Osteocyte (in vitro differentiated cells): ENCODE results near the gene NELFCD. TPM values are rescaled to one million over a fixed set of nuclear protein-coding genes. Genes with fewer than 3 reads are reported as not detected.
"Not testable (repeated sequence)": the region's sequence is repeated elsewhere in the genome, so short reads cannot be mapped to it uniquely, and the experiment has no call there.

Source experiments
- DNase-seq: peaks from one replicate; pipeline ENCODE4 v3.0.0; 2021; ENCODE audit warnings: mixed read lengths; ENCODE audit not compliant: unreplicated experiment; ENCODE audit errors: extremely low spot score
- H3K27ac Mint-ChIP-seq: one replicate; pipeline ENCODE4 v1.8.0; 2021; ENCODE audit warnings: mild to moderate bottlenecking, mixed read lengths; ENCODE audit not compliant: unreplicated experiment
- H3K27me3 Mint-ChIP-seq: one replicate; pipeline ENCODE4 v1.8.0; 2021; ENCODE audit warnings: mixed read lengths; ENCODE audit not compliant: unreplicated experiment
- H3K36me3 Mint-ChIP-seq: one replicate; pipeline ENCODE4 v1.8.0; 2021; ENCODE audit warnings: mixed read lengths; ENCODE audit not compliant: unreplicated experiment
- H3K4me1 Mint-ChIP-seq: one replicate; pipeline ENCODE4 v1.8.0; 2021; ENCODE audit warnings: mixed read lengths; ENCODE audit not compliant: unreplicated experiment
- H3K4me3 Mint-ChIP-seq: one replicate; pipeline ENCODE4 v1.8.0; 2021; ENCODE audit warnings: mild to moderate bottlenecking, moderate library complexity, mixed read lengths; ENCODE audit not compliant: unreplicated experiment
- H3K9me3 Mint-ChIP-seq: one replicate; pipeline ENCODE4 v1.8.0; 2021; ENCODE audit warnings: mixed read lengths; ENCODE audit not compliant: unreplicated experiment
- total RNA-seq: library from RNA; stranded (reverse); gene quantifications from 2 replicates; pipeline ENCODE4 v1.2.1, GENCODE V29; 2021
- TF ChIP-seq, protein P1 (sequence below): fragments of 200-600 bp; sonication (generic); IDR thresholded peaks from 2 replicates; pipeline ENCODE4 v1.5.0; 2021; ENCODE audit warnings: antibody characterized with exemption, mild to moderate bottlenecking, moderate library complexity

NELFCD gene
- total RNA-seq, 1 donor from 2014 or later = 60.9 TPM

DNA sequence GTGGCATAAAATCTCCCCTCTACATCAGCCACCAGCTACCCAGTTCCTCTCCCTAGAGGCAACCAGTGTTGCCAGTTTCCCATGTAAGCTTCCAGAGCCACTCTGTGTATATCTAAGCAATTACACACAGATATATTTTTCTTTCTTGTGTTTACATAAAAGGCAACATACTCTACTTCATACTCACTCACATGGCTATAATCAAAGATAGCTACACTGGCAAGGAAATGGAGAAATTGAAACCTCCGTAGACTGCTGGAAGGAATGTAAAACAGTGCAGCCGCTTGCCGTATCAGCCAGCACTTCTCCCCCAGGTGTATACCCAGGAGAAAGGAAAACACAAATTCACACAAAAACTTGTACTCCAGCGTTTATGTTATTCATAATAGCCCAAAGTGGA, 38.5 kb upstream of the NELFCD start:
- DNase-seq = no peak
- Mint-ChIP-seq H3K27ac (no peak overlapping the region), H3K27me3 (peaks cover 34% of the 10 kb centered on the region), H3K4me3 (no peak overlapping the region), H3K9me3 (no peaks in the 10 kb centered on the region), H3K36me3 (no peaks in the 10 kb centered on the region), H3K4me1 (no peaks in the 10 kb centered on the region)
- TF ChIP-seq, protein P1, sequence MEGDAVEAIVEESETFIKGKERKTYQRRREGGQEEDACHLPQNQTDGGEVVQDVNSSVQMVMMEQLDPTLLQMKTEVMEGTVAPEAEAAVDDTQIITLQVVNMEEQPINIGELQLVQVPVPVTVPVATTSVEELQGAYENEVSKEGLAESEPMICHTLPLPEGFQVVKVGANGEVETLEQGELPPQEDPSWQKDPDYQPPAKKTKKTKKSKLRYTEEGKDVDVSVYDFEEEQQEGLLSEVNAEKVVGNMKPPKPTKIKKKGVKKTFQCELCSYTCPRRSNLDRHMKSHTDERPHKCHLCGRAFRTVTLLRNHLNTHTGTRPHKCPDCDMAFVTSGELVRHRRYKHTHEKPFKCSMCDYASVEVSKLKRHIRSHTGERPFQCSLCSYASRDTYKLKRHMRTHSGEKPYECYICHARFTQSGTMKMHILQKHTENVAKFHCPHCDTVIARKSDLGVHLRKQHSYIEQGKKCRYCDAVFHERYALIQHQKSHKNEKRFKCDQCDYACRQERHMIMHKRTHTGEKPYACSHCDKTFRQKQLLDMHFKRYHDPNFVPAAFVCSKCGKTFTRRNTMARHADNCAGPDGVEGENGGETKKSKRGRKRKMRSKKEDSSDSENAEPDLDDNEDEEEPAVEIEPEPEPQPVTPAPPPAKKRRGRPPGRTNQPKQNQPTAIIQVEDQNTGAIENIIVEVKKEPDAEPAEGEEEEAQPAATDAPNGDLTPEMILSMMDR = no peak

DNA sequence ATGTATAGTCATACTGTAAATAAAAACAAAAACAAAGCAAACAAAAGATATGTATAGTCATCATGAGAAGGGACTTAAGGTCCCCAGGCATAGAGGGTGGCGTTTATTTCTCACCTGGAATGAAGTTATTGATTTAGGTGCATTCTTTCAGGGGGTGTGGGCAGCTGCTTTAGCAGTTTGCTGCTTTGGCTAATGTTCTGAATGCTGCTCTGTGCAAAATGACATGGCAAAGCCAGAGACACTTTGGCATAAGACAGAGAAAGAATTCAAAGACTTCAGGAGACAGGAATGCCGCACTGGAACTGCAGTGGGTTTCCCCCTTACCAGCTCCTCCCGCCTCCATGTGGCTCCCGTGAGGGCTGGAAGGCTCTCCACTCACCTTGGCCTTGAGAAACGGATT, 36.4 kb upstream of the NELFCD start:
- no peak overlapping the region for H3K4me3 Mint-ChIP-seq
- H3K27ac Mint-ChIP-seq = no peak overlapping the region
- no peak for DNase-seq
- TF ChIP-seq, protein P1 = no peak
- no peaks in the 10 kb centered on the region for H3K4me1 Mint-ChIP-seq
- H3K9me3 Mint-ChIP-seq = no peaks in the 10 kb centered on the region
- peaks cover 22% of the 10 kb centered on the region for H3K27me3 Mint-ChIP-seq
- H3K36me3 Mint-ChIP-seq = no peaks in the 10 kb centered on the region

DNA sequence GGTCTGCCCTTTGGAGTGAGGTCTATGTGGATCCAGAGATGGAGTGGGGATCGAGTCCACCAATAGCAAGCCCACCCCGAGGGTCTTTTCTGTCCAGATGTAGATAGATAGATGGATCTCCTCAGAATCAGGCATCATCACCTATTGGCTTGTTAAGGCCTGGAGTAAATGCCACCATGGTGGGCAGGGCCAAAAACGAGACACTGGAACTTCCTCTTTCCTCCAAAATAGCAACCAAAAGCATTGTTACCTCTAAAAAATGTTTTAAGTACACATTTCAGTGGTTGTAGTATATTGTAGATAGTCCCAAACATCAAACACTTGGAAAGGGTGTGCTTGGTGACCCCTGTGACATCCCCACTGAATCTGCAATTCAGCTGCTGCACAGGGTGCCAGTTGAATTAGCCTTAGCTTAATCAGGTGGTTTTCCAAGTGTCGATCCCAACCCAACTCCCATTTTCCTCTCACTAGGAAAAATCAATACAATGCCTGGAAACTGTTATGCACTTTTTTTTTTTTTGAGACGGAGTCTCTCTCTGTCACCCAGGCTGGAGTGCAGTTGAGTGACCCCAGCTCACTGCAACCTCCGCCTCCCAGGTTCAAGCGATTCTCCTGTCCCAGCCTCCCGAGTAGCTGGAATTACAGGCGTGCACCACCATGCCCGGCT, 35.0 kb upstream of the NELFCD start:
- Mint-ChIP-seq H3K4me3 (no peak overlapping the region), H3K27ac (no peak overlapping the region), H3K36me3 (no peaks in the 10 kb centered on the region), H3K27me3 (peaks cover 29% of the 10 kb centered on the region), H3K4me1 (no peaks in the 10 kb centered on the region), H3K9me3 (no peaks in the 10 kb centered on the region)
- TF ChIP-seq, protein P1 = no peak
- DNase-seq = no peak

DNA sequence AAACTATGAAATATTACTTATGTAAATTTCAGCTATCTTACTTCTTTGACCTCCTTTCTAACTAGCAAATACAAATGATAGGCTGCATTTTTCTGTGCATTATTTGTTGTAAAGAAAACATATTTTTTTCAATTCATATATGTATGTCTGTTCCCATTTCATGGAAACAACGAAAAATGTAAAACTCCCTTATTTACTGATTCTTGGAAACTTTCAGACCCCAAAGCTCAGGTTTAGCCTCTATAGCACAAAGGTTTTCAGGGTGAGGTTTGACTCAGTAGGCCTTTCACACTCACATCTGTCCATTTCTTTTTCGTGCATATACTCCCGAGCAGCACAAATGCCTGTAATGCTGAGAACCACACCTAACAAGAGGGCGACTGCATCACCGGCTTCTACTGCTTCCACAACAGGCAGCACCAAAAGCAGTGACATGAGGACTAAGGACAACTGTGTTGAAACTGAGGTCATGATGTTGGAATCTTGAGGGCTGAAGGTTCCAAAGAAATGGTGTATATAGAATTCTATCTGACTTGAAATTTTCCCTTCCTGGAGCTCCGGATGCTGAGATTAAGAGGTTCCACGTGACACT, 33.2 kb upstream of the NELFCD start:
- not testable (repeated sequence) for DNase-seq, H3K4me1 Mint-ChIP-seq, H3K27ac Mint-ChIP-seq, H3K4me3 Mint-ChIP-seq, H3K36me3 Mint-ChIP-seq, H3K9me3 Mint-ChIP-seq
- peaks cover 31% of the 10 kb centered on the region for H3K27me3 Mint-ChIP-seq

DNA sequence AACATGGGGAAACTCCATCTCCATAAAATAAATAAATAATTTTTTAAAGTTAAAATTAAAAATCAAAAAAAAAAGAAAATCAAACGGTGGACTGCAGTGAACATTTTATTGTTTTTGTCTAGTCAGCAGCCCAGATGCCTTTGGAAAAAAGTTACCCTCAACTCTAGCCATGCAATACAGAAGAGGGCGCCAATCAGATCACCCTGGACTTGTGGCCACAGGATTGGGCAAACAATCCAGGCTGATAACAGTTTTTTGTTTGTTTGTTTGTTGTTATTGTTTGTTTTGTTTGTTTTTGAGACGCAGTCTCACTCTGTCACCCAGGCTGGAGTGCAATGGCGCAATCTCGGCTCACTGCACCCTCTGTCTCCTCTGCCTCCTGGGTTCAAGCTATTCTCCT, 30.5 kb upstream of the NELFCD start:
- H3K4me3 Mint-ChIP-seq = no peak overlapping the region
- no peak overlapping the region for H3K27ac Mint-ChIP-seq
- no peaks in the 10 kb centered on the region for H3K4me1 Mint-ChIP-seq
- no peak for DNase-seq
- TF ChIP-seq, protein P1 = no peak
- H3K9me3 Mint-ChIP-seq = peaks cover 7% of the 10 kb centered on the region
- H3K36me3 Mint-ChIP-seq = no peaks in the 10 kb centered on the region
- H3K27me3 Mint-ChIP-seq = peaks cover 42% of the 10 kb centered on the region
